A549 (cell line): ENCODE measurements around the gene IFRD2. TPM values are rescaled to one million over a fixed set of nuclear protein-coding genes. Genes with fewer than 3 reads are reported as not detected.

Experiments used
- ATAC-seq, 2 experiments: fragments of 200-7000 bp in 1 of 2; fragments of >200 bp in 1 of 2; cut with Nextera tagmentation in 1 of 2; cut with Tn5 transposase in 1 of 2; 3 replicates each; pipeline versions ENCODE4 v1.8.0 to v1.9.1; 2018 to 2020; ENCODE audit warnings: mild to moderate bottlenecking in 1 of 2, moderate library complexity in 1 of 2
- CTCF ChIA-PET: fragments of 300-600 bp; sonication (Branson Sonifier 250); formaldehyde crosslinking; extraction: SDS; loops from one replicate; lab custom pipeline; 2021; ENCODE audit warnings: antibody characterized with exemption, inconsistent platforms; lab: Yijun Ruan, JAX
- POLR2A ChIA-PET: fragments of 350-600 bp; formaldehyde crosslinking; extraction: SDS; loops from one replicate; lab custom pipeline; 2021; ENCODE audit warnings: antibody characterized with exemption, inconsistent platforms; lab: Yijun Ruan, JAX
- DNase-seq, 2 experiments: peaks; one replicate each; pipeline versions ENCODE4 v3.0.0 to v3.0.0-alpha.2; 2011 to 2016; ENCODE audit warnings: low read depth in 1 of 2, low spot score in 1 of 2
- FAIRE-seq: peaks from 2 replicates; lab custom pipeline; 2011; peaks lifted over from hg19 to GRCh38; lab: Jason Lieb, UNC
- H3K27ac ChIP-seq, 2 experiments: fragments of >200 bp; sonication (Bioruptor Twin); formaldehyde crosslinking; 3 replicates each; pipeline ENCODE4 v1.5.1; 2016 to 2017
- H3K4me1 ChIP-seq: fragments of >200 bp; sonication (Bioruptor Twin); formaldehyde crosslinking; 3 replicates; pipeline ENCODE4 v1.6.1; 2016
- H3K4me2 ChIP-seq: fragments of >200 bp; sonication (Bioruptor Twin); formaldehyde crosslinking; 3 replicates; pipeline ENCODE4 v1.6.1; 2016
- H3K4me3 ChIP-seq: fragments of >200 bp; sonication (Bioruptor Twin); formaldehyde crosslinking; 3 replicates; pipeline ENCODE4 v1.5.1; 2016
- H3K9me3 ChIP-seq: fragments of >200 bp; sonication (Bioruptor Twin); formaldehyde crosslinking; 3 replicates; pipeline ENCODE4 v1.6.1; 2016
- BHLHE40 ChIP-seq: IDR thresholded peaks from 2 replicates; pipeline ENCODE4 v1.6.1; 2012; ENCODE audit warnings: low read depth, low read length, inconsistent platforms
- CHD2 ChIP-seq: fragments of 150-350 bp; IDR thresholded peaks from 2 replicates; pipeline ENCODE4 v1.6.1; 2014; ENCODE audit warnings: low read length; ENCODE audit not compliant: partially characterized antibody
- EHMT2 ChIP-seq: fragments of 200-600 bp; sonication (generic); IDR thresholded peaks from 2 replicates; pipeline ENCODE4 v1.6.1; 2016; ENCODE audit warnings: antibody characterized with exemption, low read depth, mild to moderate bottlenecking, moderate library complexity
- FOSB ChIP-seq: fragments of 250-450 bp; sonication (Bioruptor Pico); IDR thresholded peaks from 2 replicates; pipeline ENCODE4 v1.5.0; 2020; ENCODE audit warnings: mild to moderate bottlenecking, moderate library complexity
- FOXS1 ChIP-seq: fragments of 250-450 bp; sonication (Bioruptor Pico); IDR thresholded peaks from 2 replicates; pipeline ENCODE4 v1.5.0; 2020; ENCODE audit warnings: mild to moderate bottlenecking, moderate library complexity
- GATA3 ChIP-seq: IDR thresholded peaks from 2 replicates; pipeline ENCODE4 v1.6.1; 2012; ENCODE audit warnings: borderline replicate concordance
- HDAC2 ChIP-seq: fragments of 200-600 bp; sonication (generic); IDR thresholded peaks from 2 replicates; pipeline ENCODE4 v1.6.1; 2016
- JUN ChIP-seq, 2 experiments: fragments of >200 bp; sonication (Bioruptor Twin); formaldehyde crosslinking; IDR thresholded peaks; 2 replicates in 1 of 2; 3 replicates in 1 of 2; pipeline ENCODE4 v1.6.1; 2016 to 2017
- MAFK ChIP-seq: fragments of 450-650 bp; IDR thresholded peaks from 2 replicates; pipeline ENCODE4 v1.6.1; 2014; ENCODE audit not compliant: partially characterized antibody
- MYC ChIP-seq: IDR thresholded peaks from 2 replicates; pipeline ENCODE4 v1.6.1; 2012; ENCODE audit warnings: mild to moderate bottlenecking, inconsistent platforms, low read length, improper control_type of control experiment, borderline replicate concordance
- NFE2L2 ChIP-seq: fragments of 150-350 bp; conservative IDR thresholded peaks from 2 replicates; pipeline ENCODE4 v1.6.1; 2014; ENCODE audit warnings: low read length
- NPAS2 ChIP-seq: fragments of 250-450 bp; sonication (Bioruptor Pico); IDR thresholded peaks from 2 replicates; pipeline ENCODE4 v1.8.0; 2022; ENCODE audit warnings: mild to moderate bottlenecking, moderate library complexity, borderline replicate concordance
- NR3C1 ChIP-seq: fragments of >200 bp; sonication (Bioruptor Twin); formaldehyde crosslinking; IDR thresholded peaks from 3 replicates; pipeline ENCODE4 v1.6.1; 2017
- PHF8 ChIP-seq: fragments of 200-600 bp; sonication (generic); IDR thresholded peaks from 2 replicates; pipeline ENCODE4 v1.6.1; 2016; ENCODE audit warnings: low read depth, mild to moderate bottlenecking, antibody characterized with exemption, moderate library complexity, borderline replicate concordance
- POLR2AphosphoS2 ChIP-seq: conservative IDR thresholded peaks from 2 replicates; pipeline ENCODE4 v1.6.1; 2012; ENCODE audit warnings: low read length, improper control_type of control experiment, inconsistent platforms
- RAD21 ChIP-seq, 2 experiments: fragments of >200 bp in 1 of 2; sonication (Bioruptor Twin) in 1 of 2; formaldehyde crosslinking in 1 of 2; IDR thresholded peaks in 1 of 2; conservative IDR thresholded peaks in 1 of 2; 2 replicates in 1 of 2; 3 replicates in 1 of 2; pipeline ENCODE4 v1.6.1; 2012 to 2018; ENCODE audit warnings: inconsistent platforms in 1 of 2
- RCOR1 ChIP-seq: fragments of 150-350 bp; IDR thresholded peaks from 2 replicates; pipeline ENCODE4 v1.6.1; 2014; ENCODE audit warnings: antibody characterized with exemption, low read length, low read depth
- RFX5 ChIP-seq: fragments of 450-650 bp; IDR thresholded peaks from 2 replicates; pipeline ENCODE4 v1.7.1; 2014; ENCODE audit warnings: antibody characterized with exemption, mild to moderate bottlenecking, moderate library complexity
- RNF2 ChIP-seq: fragments of 200-600 bp; sonication (generic); IDR thresholded peaks from 2 replicates; pipeline ENCODE4 v1.6.1; 2016; ENCODE audit warnings: low read depth, mild to moderate bottlenecking, antibody characterized with exemption, moderate library complexity, borderline replicate concordance
- TFCP2L1 ChIP-seq: fragments of 250-450 bp; sonication (Bioruptor Pico); IDR thresholded peaks from 2 replicates; pipeline ENCODE4 v1.5.0; 2021; ENCODE audit warnings: mild to moderate bottlenecking
- TP53 ChIP-seq: fragments of 250-450 bp; sonication (Bioruptor Pico); IDR thresholded peaks from 2 replicates; pipeline ENCODE4 v1.5.0; 2021; ENCODE audit warnings: mild to moderate bottlenecking, moderate library complexity
- ZFP36 ChIP-seq: fragments of 450-650 bp; IDR thresholded peaks from 2 replicates; pipeline ENCODE4 v1.6.1; 2014; ENCODE audit warnings: borderline replicate concordance; ENCODE audit not compliant: partially characterized antibody
- WGBS: methylation state at CpG from one replicate; pipeline ENCODE4 v1.1.6; 2017; ENCODE audit errors: missing lambda C conversion rate; 5-methylcytosine and 5-hydroxymethylcytosine counted together
- polyA plus RNA-seq, 4 experiments: library from polyadenylated mRNA; depleted of rRNA in 3 of 4; stranded (reverse); fragments of >200 nt; fragmentation: RNase III in 1 of 4; extraction: RNeasy Plus Mini Kit Qiagen cat#74134 plus additional on column Dnase treatment in 1 of 4; gene quantifications; 2 replicates in 3 of 4; 3 replicates in 1 of 4; pipeline ENCODE4 v1.2.3, GENCODE V29; 2011 to 2017
- TF ChIP-seq, protein P1 (sequence below): IDR thresholded peaks from 2 replicates; pipeline ENCODE4 v1.6.1; 2012; ENCODE audit warnings: low read depth, borderline replicate concordance
- TF ChIP-seq, protein P2 (sequence below): fragments of >200 bp; sonication (Bioruptor Twin); formaldehyde crosslinking; IDR thresholded peaks from 2 replicates; pipeline ENCODE4 v1.6.1; 2016
- TF ChIP-seq, protein P3 (sequence below): fragments of >200 bp; sonication (Bioruptor Twin); formaldehyde crosslinking; IDR thresholded peaks from 3 replicates; pipeline ENCODE4 v1.6.1; 2016
- TF ChIP-seq, protein P4 (sequence below): fragments of 150-350 bp; IDR thresholded peaks from 2 replicates; pipeline ENCODE4 v1.6.1; 2014; ENCODE audit warnings: low read depth, mild to moderate bottlenecking, low read length
- TF ChIP-seq, protein P5 (sequence below): fragments of 450-650 bp; IDR thresholded peaks from 2 replicates; pipeline ENCODE4 v1.6.1; 2014; ENCODE audit warnings: antibody characterized with exemption
- TF ChIP-seq, protein P6 (sequence below): IDR thresholded peaks from 2 replicates; pipeline ENCODE4 v1.6.1; 2012
- TF ChIP-seq, protein P7 (sequence below): fragments of 200-600 bp; sonication (generic); IDR thresholded peaks from 2 replicates; pipeline ENCODE4 v1.6.1; 2016; ENCODE audit warnings: antibody characterized with exemption, mild to moderate bottlenecking, moderate library complexity

The IFRD2 gene
- polyA plus RNA-seq, 2 of the 4 experiments (the other 2 are of a cell fraction) = 42.2 to 79.7 TPM

DNA sequence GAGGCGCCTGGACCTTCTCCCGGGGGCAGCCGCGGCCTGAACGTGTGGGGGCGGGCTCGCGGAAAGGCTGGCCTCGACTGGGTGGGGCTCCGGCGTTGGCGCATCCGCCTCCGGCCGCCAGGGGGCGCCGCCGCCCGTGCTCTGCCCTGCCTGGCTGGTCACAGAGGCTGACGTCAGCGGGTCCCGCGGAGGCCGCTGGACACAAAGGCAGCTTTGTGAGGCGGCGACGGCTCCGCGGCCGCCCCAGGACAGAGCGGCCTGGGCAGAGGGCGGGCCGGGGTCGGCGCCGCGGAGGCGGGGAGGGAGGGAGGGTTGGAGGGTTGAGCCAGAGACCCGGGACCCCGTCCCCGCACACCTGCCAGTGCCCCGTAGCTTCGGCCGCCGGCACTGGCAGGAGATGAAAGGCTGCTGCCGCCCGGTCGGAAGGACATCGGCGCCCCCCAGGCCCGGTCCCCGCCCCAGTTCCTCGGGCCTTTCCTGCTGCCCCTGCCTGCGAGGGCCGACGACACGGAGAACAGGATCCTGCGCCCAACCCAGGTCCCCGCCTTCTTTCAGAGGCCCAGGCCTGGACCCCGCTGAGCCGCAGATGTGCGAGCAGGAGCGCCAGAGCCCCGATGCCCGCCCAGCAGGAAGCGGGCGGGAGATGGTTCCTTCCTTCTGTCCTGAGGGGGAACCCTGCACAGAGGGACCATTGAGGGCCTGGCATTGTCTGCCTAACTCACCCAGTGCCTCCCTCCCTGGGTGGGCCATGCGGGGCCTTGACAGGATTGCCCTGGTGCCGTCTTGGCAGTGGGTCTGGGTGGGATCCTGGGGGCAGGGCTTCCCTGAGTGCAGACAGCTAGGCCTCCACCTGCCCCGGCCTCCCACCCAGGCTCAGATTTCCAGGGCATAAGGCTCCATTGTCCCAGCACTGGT lies 31.9 kb downstream of the IFRD2 start:
- Histone ChIP-seq H3K9me3 (no peaks in the 10 kb centered on the region), H3K4me3 (peak overlapping the region; percentile 85), H3K4me1 (peaks cover 34% of the 10 kb centered on the region), H3K4me2 (peak overlapping the region; percentile 95), H3K27ac (peak overlapping the region; percentile 94 to 99)
- ATAC-seq (peak; percentile 83 to 88), DNase-seq (peak; percentile 68 to 85), FAIRE-seq (no peak)
- ChIA-PET CTCF (interaction anchor here (0.6 to 8.1 kb wide), 19 partner anchors 9 to 142 kb away, joined by 3 to 67 read pairs (median 5); partner anchors contain the start of genes GNAT1, LSMEM2 and SEMA3B), POLR2A (interaction anchor here (0.5 to 2.4 kb wide), 10 partner anchors 10 to 87 kb away, joined by 3 to 10 read pairs (median 4); partner anchors contain the start of genes GNAI2, HYAL3, NAA80 and SEMA3B)
- 70% methylated on average over 2 of the region's 70 CpGs for WGBS
- TF ChIP-seq, protein P1, sequence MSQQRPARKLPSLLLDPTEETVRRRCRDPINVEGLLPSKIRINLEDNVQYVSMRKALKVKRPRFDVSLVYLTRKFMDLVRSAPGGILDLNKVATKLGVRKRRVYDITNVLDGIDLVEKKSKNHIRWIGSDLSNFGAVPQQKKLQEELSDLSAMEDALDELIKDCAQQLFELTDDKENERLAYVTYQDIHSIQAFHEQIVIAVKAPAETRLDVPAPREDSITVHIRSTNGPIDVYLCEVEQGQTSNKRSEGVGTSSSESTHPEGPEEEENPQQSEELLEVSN = 0 out of 2 replicates have a peak, but pooled peaks have one; percentile 30
- no peak for TF ChIP-seq HDAC2
- TF ChIP-seq NR3C1 = no peak
- TF ChIP-seq MAFK = peak; percentile 19
- TF ChIP-seq MYC = no peak
- peak; percentile 57 to 77 for TF ChIP-seq RAD21 (conservative IDR thresholded peaks at IDR 0.05 in 1 of 2, IDR thresholded peaks at IDR 0.05 in 1 of 2)
- TF ChIP-seq NFE2L2 = no peak
- TF ChIP-seq, protein P2, sequence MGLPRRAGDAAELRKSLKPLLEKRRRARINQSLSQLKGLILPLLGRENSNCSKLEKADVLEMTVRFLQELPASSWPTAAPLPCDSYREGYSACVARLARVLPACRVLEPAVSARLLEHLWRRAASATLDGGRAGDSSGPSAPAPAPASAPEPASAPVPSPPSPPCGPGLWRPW = no peak
- TF ChIP-seq RNF2 = no peak
- TF ChIP-seq, protein P3, sequence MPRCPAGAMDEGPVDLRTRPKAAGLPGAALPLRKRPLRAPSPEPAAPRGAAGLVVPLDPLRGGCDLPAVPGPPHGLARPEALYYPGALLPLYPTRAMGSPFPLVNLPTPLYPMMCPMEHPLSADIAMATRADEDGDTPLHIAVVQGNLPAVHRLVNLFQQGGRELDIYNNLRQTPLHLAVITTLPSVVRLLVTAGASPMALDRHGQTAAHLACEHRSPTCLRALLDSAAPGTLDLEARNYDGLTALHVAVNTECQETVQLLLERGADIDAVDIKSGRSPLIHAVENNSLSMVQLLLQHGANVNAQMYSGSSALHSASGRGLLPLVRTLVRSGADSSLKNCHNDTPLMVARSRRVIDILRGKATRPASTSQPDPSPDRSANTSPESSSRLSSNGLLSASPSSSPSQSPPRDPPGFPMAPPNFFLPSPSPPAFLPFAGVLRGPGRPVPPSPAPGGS = peak; percentile 46; the same call in 1 of the 3 replicates
- TF ChIP-seq FOSB = no peak
- no peak for TF ChIP-seq GATA3
- TF ChIP-seq FOXS1 = no peak
- TF ChIP-seq, protein P4, sequence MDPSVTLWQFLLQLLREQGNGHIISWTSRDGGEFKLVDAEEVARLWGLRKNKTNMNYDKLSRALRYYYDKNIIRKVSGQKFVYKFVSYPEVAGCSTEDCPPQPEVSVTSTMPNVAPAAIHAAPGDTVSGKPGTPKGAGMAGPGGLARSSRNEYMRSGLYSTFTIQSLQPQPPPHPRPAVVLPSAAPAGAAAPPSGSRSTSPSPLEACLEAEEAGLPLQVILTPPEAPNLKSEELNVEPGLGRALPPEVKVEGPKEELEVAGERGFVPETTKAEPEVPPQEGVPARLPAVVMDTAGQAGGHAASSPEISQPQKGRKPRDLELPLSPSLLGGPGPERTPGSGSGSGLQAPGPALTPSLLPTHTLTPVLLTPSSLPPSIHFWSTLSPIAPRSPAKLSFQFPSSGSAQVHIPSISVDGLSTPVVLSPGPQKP = no peak
- no peak for TF ChIP-seq TP53 (CRISPR knock-in tag)
- peak in 1 of 2 experiments; percentile 89; a peak in 4 of 5 replicates for TF ChIP-seq JUN (IDR thresholded peaks at IDR 0.05)
- TF ChIP-seq, protein P5, sequence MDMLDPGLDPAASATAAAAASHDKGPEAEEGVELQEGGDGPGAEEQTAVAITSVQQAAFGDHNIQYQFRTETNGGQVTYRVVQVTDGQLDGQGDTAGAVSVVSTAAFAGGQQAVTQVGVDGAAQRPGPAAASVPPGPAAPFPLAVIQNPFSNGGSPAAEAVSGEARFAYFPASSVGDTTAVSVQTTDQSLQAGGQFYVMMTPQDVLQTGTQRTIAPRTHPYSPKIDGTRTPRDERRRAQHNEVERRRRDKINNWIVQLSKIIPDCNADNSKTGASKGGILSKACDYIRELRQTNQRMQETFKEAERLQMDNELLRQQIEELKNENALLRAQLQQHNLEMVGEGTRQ = no peak
- TF ChIP-seq POLR2AphosphoS2 = no peak
- TF ChIP-seq CHD2 = no peak
- no peak for TF ChIP-seq ZFP36
- no peak for TF ChIP-seq BHLHE40
- no peak for TF ChIP-seq NPAS2 (CRISPR knock-in tag)
- TF ChIP-seq, protein P6, sequence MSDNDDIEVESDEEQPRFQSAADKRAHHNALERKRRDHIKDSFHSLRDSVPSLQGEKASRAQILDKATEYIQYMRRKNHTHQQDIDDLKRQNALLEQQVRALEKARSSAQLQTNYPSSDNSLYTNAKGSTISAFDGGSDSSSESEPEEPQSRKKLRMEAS = 0 out of 2 replicates have a peak, but pooled peaks have one; percentile 37
- no peak for TF ChIP-seq TFCP2L1 (CRISPR knock-in tag)
- TF ChIP-seq PHF8 = peak; percentile 56; the same call in 1 of the 2 replicates
- no peak for TF ChIP-seq RFX5
- TF ChIP-seq EHMT2 = no peak
- no peak for TF ChIP-seq RCOR1
- TF ChIP-seq, protein P7, sequence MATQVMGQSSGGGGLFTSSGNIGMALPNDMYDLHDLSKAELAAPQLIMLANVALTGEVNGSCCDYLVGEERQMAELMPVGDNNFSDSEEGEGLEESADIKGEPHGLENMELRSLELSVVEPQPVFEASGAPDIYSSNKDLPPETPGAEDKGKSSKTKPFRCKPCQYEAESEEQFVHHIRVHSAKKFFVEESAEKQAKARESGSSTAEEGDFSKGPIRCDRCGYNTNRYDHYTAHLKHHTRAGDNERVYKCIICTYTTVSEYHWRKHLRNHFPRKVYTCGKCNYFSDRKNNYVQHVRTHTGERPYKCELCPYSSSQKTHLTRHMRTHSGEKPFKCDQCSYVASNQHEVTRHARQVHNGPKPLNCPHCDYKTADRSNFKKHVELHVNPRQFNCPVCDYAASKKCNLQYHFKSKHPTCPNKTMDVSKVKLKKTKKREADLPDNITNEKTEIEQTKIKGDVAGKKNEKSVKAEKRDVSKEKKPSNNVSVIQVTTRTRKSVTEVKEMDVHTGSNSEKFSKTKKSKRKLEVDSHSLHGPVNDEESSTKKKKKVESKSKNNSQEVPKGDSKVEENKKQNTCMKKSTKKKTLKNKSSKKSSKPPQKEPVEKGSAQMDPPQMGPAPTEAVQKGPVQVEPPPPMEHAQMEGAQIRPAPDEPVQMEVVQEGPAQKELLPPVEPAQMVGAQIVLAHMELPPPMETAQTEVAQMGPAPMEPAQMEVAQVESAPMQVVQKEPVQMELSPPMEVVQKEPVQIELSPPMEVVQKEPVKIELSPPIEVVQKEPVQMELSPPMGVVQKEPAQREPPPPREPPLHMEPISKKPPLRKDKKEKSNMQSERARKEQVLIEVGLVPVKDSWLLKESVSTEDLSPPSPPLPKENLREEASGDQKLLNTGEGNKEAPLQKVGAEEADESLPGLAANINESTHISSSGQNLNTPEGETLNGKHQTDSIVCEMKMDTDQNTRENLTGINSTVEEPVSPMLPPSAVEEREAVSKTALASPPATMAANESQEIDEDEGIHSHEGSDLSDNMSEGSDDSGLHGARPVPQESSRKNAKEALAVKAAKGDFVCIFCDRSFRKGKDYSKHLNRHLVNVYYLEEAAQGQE = no peak
